Right renal cortex interstitium (tissue), 3 donors: ENCODE data around the gene SPINDOC. TPM values are rescaled to one million over a fixed set of nuclear protein-coding genes. Genes with fewer than 3 reads are reported as not detected.
"Not testable (repeated sequence)": the region's sequence is repeated elsewhere in the genome, so short reads cannot be mapped to it uniquely, and the experiment has no call there.

Experiments
- DNase-seq, 3 donors: peaks; one replicate each; pipeline ENCODE4 v3.0.0-alpha.2; 2013; ENCODE audit warnings: low read depth in 3 of 3, low spot score in 2 of 3
- polyA plus RNA-seq, 3 donors: library from polyadenylated mRNA; unstranded; fragments of 120-200 nt; gene quantifications; one replicate each; pipeline ENCODE4 v1.2.1, GENCODE V29; 2013; ENCODE audit not compliant: insufficient read length in 3 of 3

SPINDOC gene
- polyA plus RNA-seq, 3 donors = 21.7 to 26.8 (median 23.4) TPM

DNA sequence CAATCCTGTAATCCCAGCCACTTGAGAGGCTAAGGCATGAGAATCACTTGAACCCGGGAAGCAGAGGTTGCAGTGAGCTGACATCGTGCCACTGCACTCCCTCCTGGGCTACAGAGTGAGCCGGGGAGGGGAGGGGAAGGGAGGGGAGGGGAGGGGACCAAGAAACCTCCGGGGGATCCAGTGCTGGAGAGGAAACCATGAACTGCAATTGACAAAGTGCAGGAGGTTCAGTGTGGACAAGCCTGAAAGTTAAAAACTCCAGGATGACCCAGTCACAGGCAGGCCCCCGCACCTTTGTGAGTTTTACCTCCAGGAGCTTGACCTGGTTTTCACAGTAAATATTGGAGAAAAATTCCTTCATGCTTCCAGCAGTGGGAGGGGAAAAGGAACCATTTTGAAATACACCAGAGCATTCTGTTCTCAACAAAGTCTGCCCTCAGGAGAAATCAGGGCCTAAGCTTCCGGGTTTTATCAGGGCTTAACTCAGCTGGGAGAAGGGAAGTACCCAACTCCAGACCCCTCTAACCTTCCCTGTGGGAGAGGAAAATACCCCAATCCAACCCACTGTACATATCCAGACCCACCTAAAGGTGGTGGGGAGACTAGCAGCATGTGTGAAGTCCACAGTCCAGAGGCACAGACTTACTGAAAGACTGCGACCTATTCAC lies 29.2 kb upstream of the SPINDOC start:
- no peak for DNase-seq

GRCh38 chr11:63785823-63786222 lies 27.4 kb upstream of the SPINDOC start:
- DNase-seq = no peak

DNA sequence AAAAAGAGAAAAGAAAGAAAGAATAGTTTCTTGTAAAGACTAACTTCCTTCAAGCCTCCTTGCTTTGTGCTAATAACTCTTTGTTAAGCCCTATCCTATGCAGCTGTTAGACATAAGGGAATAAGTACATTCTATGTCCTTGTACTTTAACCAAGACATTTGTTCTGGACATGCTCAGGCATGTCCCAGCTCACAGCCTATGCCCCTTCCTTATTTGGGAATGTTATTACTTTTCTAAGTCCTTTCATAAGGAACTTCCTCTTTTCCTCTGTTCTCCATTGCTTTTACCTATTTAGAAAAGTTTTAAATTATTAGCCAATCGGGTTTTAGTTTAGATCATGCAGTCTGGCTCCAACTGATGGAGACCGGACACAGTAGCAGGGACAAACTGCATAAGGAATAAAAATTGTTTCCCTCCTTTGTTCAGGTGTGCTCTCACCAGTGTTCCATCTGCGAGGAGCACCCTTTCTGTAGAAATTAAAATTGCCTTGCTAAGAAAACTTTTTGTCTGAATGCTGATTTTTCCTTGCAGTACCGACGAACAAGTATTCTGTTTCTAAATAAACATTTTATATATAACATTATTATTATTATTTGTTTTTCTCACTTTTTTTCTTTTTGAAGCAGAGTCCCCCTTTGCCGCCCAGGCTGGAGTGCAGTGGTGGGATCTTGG lies 21.6 kb upstream of the SPINDOC start:
- no peak for DNase-seq

DNA sequence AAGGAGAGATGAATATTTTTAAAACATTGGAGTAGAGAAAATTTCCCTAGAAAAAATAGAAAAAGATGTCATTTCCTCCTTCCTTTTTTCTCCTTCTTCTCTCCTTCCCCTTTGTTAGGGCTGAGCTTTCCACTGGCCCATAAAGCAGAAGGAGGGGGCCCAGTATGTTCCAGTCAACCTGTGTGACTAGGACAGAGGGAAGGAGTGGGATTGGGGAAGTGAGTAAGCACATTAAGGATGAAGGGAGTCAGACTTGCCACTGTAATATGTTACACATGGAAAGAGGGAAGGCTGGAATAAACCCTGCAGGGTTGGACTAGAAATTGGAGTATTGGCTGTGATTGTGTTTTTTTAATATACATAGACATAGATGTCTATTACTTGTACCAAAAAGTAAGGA lies 20.1 kb upstream of the SPINDOC start:
- no peak for DNase-seq

DNA sequence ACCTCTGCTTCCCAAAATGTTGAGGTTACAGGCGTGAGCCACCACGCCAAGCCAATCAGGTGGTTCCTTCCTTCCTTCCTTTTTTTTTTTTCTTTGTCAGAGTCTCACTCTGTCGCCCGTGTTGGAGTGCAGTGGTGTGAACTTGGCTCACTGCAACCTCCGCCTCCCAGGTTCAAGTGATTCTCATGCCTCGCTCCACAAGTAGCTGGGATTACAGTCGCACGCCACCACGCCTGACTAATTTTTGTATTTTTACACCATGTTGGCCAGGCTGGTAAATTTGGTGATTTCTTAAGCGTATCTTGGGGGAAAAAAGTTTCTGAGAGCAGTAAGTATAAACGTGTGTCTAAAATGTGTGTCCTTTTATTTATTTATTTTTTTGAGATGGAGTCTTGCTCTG lies 18.2 kb upstream of the SPINDOC start:
- DNase-seq = no peak

GRCh38 chr11:63800921-63801320 lies 12.3 kb upstream of the SPINDOC start:
- DNase-seq = no peak

DNA sequence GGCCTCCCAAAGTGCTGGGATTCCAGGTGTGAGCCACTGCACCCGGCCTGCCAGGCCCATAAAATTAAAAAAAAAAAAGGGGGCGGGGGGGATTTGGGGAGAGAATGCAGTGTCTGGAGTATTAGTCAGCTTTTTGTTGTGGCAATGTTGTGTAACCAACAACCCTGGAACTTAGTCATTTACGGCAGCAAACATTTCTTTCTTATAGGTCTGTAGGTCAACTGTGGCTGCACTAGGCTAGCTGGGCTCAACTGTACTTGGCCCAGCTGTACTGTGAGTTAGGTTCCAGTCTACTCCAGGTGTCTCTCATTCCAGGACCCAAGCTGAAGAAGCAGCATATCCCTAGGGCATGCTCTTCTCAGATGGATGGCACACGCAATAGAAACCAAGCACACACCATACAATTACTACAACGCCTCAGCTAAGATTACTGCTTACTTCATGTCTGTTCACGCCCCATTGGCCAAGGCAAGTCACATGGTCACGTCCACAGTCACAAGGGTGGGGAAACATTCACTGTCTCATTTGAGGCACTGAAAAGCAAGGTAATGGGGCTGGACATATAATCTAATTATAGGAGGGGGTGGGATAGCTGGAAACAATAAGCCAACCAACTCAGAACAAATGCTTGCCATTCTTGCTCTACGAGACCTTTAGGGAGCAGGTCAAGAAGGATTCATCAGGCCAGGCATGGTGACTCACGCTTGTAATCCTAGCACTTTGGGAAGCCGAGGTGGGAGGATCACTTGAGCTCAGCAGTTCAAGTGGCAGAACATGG lies 10.4 kb upstream of the SPINDOC start:
- no peak for DNase-seq

- no peak for DNase-seq
Observed at GRCh38 chr11:63804259-63804658, 9.0 kb upstream of the SPINDOC start.

DNA sequence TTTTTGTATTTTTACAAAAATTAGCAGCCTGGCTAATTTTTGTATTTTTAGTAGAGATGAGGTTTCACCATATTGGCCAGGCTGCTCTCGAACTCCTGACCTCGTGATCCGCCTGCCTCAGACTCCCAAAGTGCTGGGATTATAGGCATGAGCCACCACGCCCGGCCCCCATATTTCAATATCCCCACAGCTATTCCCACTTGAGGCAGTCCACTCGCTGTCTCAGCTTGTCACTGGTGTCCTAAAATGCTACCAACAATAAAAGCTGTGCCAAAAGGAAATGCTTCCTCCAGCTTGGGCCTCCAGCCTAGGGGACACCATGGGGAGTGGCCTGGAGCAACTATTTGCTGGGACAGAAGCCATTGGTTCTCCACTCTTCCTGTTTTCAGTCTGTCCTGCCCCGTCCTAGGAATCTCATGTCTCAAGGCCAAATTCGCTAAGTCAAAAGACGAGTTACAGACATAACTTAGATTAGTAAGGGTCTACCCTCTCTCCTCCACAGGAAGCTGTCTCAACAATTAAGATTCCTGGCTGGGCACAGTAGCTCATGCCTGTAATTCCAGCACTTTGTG lies 7.3 kb upstream of the SPINDOC start:
- DNase-seq = no peak

- not testable (repeated sequence) for DNase-seq
Observed at GRCh38 chr11:63810383-63810782, 2.9 kb upstream of the SPINDOC start.

- no peak for DNase-seq
Observed at GRCh38 chr11:63811522-63811921, 1.7 kb upstream of the SPINDOC start.

GRCh38 chr11:63813563-63814382 lies 517 bp downstream of the SPINDOC start:
- no peak for DNase-seq

DNA sequence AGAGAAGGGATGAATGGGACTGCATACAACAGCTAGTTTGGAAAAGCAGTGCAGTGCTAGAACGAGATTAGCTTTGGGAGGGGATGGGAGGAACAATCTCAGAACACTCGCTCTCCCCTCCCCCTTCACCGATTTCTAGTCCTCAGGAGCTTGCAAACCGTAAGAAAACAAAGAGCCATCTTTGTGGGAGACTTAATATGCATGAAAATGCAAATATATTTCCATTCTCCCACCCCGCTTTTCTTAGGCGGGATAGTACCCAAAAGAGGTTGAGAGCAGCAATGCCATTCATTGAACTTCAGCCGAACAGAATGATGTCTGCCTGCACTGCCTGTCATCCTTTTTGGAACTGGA lies 1.1 kb downstream of the SPINDOC start:
- no peak for DNase-seq

DNA sequence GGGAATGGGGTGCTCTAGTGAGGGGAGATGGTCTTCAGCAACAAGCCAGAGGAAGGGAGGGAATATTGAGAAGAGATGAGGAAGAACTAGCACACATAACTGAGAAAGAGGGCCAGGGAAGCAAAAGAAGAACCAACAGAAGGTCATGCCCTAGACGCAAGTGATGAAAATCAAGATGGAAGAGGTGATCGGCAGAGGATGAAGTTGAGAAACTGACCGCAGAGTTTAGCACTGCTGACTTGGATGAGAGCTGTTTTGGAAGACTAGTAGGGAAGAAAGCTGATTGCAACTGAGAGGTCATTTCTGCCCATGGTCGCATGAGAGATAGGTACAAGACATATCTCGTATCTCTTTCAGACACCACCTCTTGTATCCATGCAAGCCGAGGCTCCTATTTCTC lies 2.9 kb downstream of the SPINDOC start:
- no peak for DNase-seq

DNA sequence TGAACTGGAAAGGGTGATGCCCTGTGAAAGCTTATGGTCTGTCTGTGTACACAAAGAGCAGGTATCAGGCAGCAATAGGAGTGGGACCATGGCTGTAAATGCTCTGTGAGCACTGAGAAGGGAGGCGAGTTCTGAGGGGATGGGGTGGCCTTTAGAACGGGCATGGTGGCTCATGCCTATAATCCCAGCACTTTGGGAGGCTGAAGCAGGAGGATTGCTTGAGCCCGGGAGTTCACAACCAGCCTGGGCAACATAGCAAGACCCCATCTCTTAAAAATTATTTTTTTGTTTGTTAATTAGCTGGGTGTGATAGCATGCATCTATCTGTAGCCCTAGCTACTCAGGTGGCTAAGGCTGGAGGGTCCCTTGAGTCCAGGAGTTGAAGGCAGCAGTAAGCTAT lies 3.5 kb downstream of the SPINDOC start:
- no peak for DNase-seq

- no peak for DNase-seq
Observed at GRCh38 chr11:63817758-63818498, 4.7 kb downstream of the SPINDOC start.

DNA sequence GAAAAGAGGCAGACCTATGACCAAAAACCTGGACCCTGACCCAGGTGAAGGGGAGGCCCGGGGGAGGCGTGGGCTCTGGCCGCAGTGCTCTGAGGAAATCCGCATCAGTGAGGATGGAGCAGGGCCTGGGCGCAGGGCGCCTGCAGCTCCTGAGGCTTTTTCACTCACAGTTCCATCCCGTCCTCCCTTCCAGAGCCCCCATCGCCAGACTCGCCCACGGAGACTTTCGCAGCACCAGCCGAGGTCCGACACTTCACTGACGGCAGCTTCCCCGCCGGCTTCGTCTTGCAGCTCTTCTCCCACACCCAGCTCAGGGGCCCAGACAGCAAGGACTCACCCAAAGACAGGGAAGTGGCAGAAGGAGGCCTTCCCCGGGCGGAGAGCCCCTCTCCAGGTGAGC lies 5.4 kb downstream of the SPINDOC start:
- no peak for DNase-seq

GRCh38 chr11:63821411-63821810 lies 8.2 kb downstream of the SPINDOC start:
- no peak for DNase-seq

DNA sequence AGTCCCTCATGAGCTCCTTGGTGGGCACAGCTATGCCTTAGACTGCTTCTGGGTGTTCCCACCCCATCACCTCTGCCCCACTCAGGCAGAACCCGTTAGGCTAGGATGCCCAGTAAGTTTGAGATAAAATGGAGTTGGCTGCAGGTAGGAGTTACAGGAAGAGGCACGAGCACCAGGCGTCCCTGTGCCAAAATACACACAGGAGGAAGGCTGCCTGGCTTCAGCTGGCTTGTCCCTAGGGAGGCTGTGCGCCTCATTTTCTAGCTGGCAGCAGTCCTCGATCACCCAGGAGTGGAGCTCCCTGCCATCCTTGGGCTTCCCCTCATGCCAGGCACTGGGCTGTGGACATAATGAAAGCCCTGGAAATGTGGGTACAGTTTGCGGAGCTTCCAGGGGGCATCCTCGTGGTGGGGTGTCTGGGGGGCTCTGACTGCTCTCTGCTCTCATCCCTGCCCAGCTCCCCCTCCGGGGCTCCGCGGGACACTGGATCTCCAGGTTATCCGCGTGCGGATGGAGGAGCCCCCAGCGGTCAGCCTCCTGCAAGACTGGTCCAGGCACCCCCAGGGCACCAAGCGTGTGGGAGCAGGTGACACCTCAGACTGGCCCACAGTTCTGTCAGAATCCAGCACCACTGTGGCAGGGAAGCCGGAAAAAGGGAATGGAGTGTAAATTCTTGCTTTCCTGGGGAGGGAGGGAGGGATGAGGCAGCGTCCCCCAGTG lies 13.4 kb downstream of the SPINDOC start:
- no peak for DNase-seq
